Adrenal gland (tissue), 12 donors: ENCODE results near the gene CMIP. TPM values are rescaled to one million over a fixed set of nuclear protein-coding genes. Genes with fewer than 3 reads are reported as not detected.

ENCODE experiments used
- DNase-seq, 7 donors: peaks; one replicate each; pipeline ENCODE4 v3.0.0-alpha.2; 2019 to 2020
- H3K27ac ChIP-seq, 5 donors: fragments of 200-600 bp; sonication (generic) in 4 of 5; 1 replicate in 3 of 5; 2 replicates in 2 of 5; pipeline versions ENCODE4 v1.5.1 to v1.8.0; 2016 to 2020; ENCODE audit warnings: mild to moderate bottlenecking in 1 of 5
- H3K27me3 ChIP-seq: fragments of 200-600 bp; 2 replicates; pipeline ENCODE4 v1.8.0; 2021
- H3K36me3 ChIP-seq, 2 donors: fragments of 200-600 bp; replicated peaks in 1 of 2; 1 replicate in 1 of 2; 2 replicates in 1 of 2; pipeline versions ENCODE4 v1.5.1 to v1.8.0; 2018 to 2022
- H3K4me1 ChIP-seq, 2 donors: fragments of 200-600 bp; replicated peaks in 1 of 2; 1 replicate in 1 of 2; 2 replicates in 1 of 2; pipeline versions ENCODE4 v1.5.1 to v1.8.0; 2018 to 2021
- H3K4me3 ChIP-seq, 4 donors: fragments of 200-600 bp; sonication (generic) in 3 of 4; one replicate each; pipeline ENCODE4 v1.5.1; 2016 to 2018
- H3K9me3 ChIP-seq, 3 donors: fragments of 200-600 bp; sonication (generic) in 1 of 3; replicated peaks in 1 of 3; 1 replicate in 2 of 3; 2 replicates in 1 of 3; pipeline versions ENCODE4 v1.5.1 to v1.8.0; 2016 to 2021
- POLR2A ChIP-seq, 2 donors: fragments of 450-650 bp; IDR thresholded peaks; one replicate each; pipeline ENCODE4 v1.6.1; 2017; ENCODE audit warnings: antibody characterized with exemption in 2 of 2, mild to moderate bottlenecking in 2 of 2, moderate library complexity in 1 of 2
- WGBS, 4 donors: extraction: QIAGEN DNeasy Blood & Tissue Kit in 2 of 4; methylation state at CpG; one replicate each; pipeline versions ENCODE4 v1.1.5 to v1.1.7; 2013 to 2017; 5-methylcytosine and 5-hydroxymethylcytosine counted together
- intact Hi-C, 2 donors: fragments of 100-400 bp; cut with DNase I; formaldehyde crosslinking; loops; one replicate each; pipeline versions ENCODE4 v1.14.1 to v1.15.0; 2022 to 2023
- polyA plus RNA-seq, 3 donors: library from polyadenylated mRNA; stranded (reverse); fragments of 200-250 nt in 2 of 3; fragments of 350-450 nt in 1 of 3; fragmentation: Illumina TruSeq in 1 of 3; extraction: RNeasy Lipid Tissue Mini Kit (QIAGEN cat#74804) in 1 of 3; gene quantifications; one replicate each; pipeline ENCODE4 v1.2.3, GENCODE V29; 2013 to 2014
- total RNA-seq, 9 donors: library from RNA; depleted of rRNA in 4 of 9; stranded (reverse); fragments of >200 nt in 4 of 9; fragments of 120-200 nt in 1 of 9; fragmentation: NEBNext Ultra II Directional in 1 of 9; extraction: Animal tissue kit (Norgen Biotek cat#: 25700) in 1 of 9; gene quantifications; one replicate each; pipeline versions ENCODE4 v1.1.0 to v1.2.4, GENCODE V29; 2013 to 2023
- TF ChIP-seq, protein P1 (sequence below), 6 experiments: fragments of 450-650 bp in 4 of 6; fragments of 200-600 bp in 2 of 6; sonication (generic) in 1 of 6; IDR thresholded peaks; 1 replicate in 5 of 6; 2 replicates in 1 of 6; pipeline versions ENCODE4 v1.5.1 to v1.8.0; 2016 to 2021; ENCODE audit warnings: antibody characterized with exemption in 6 of 6, mild to moderate bottlenecking in 2 of 6, moderate library complexity in 1 of 6
- donor health status: healthy with polysubstance abuse.
- donor health status: Bipolar disorder and iron deficiency.
- donor health status: DM: yes; HTN: yes; CAD: no.
- donor health status: DM: no; HTN: no; CAD: no.
- donor health status: DM: no; HTN: no; CAD: no.
- donor health status: DM: yes; HTN: yes; CAD: no.

The CMIP gene
- total and polyA plus RNA-seq, 12 donors, result 8.1 to 87.9 (median 42.5) TPM

DNA sequence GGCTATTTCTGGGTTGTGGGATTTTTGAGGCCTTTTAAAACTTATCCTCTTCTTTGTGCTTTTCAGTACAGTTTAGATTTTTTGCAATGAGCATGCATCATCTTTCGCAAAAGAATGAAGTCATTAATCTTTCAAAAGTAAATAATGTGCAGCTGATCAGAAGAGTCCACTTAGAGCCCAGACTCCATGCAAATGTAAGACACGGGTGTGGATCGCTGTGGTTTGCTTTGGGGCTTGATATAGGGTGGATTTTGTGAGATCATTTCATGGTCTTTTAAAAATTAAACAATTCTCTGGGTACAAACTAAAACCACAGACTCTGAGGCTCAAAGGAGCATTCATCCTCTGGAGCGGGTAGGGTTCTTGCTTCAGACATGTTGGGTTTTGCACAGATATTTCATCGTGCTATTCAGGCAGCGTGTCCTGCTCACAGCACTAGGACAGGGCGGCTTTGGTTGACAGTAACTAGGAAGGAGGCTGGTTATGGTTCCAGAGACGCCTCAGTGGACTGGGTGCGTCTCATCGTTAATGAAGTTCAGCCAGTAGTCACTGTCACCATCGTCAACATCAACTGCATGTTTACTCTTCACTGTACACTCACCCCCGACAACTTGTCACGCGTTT lies 205.1 kb downstream of the CMIP start:
- peaks cover 6 to 32% of the 10 kb centered on the region in 2 donors for H3K4me1 ChIP-seq

GRCh38 chr16:81650281-81650680 lies 205.7 kb downstream of the CMIP start:
- TF ChIP-seq, protein P1, sequence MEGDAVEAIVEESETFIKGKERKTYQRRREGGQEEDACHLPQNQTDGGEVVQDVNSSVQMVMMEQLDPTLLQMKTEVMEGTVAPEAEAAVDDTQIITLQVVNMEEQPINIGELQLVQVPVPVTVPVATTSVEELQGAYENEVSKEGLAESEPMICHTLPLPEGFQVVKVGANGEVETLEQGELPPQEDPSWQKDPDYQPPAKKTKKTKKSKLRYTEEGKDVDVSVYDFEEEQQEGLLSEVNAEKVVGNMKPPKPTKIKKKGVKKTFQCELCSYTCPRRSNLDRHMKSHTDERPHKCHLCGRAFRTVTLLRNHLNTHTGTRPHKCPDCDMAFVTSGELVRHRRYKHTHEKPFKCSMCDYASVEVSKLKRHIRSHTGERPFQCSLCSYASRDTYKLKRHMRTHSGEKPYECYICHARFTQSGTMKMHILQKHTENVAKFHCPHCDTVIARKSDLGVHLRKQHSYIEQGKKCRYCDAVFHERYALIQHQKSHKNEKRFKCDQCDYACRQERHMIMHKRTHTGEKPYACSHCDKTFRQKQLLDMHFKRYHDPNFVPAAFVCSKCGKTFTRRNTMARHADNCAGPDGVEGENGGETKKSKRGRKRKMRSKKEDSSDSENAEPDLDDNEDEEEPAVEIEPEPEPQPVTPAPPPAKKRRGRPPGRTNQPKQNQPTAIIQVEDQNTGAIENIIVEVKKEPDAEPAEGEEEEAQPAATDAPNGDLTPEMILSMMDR (IDR thresholded peaks at IDR 0.05), result no peak
- TF ChIP-seq POLR2A (IDR thresholded peaks at IDR 0.05), result no peak
- Histone ChIP-seq H3K27me3 (no peaks in the 10 kb centered on the region), H3K27ac (peak overlapping the region in 2 of 5 donors; percentile 72 to 85), H3K36me3 (peaks cover 0 to 7% of the 10 kb centered on the region in 2 donors), H3K4me1 (peaks cover 6 to 33% of the 10 kb centered on the region in 2 donors), H3K9me3 (no peaks in the 10 kb centered on the region), H3K4me3 (no peak overlapping the region)
- intact Hi-C loops, result no loop called here
- DNase-seq, result no peak
- WGBS, 4 donors, result 92 to 96% (median 94%) methylated on average over 8 of the region's 8 CpGs

More for the DNA sequence above, 205.1 kb downstream of the CMIP start:
- H3K27ac ChIP-seq, result peak overlapping the region in 1 of 5 donors; percentile 12
- TF ChIP-seq POLR2A (IDR thresholded peaks at IDR 0.05), result no peak
- TF ChIP-seq, protein P1 (IDR thresholded peaks at IDR 0.05), result no peak
- no peaks in the 10 kb centered on the region for H3K9me3 ChIP-seq
- 91 to 93% (median 91%) methylated on average over 14 of the region's 14 CpGs for WGBS, 4 donors
- intact Hi-C loops, result no loop called here
- peaks cover 0 to 7% of the 10 kb centered on the region in 2 donors for H3K36me3 ChIP-seq
- no peak for DNase-seq
- no peak overlapping the region for H3K4me3 ChIP-seq
- no peaks in the 10 kb centered on the region for H3K27me3 ChIP-seq

- TF ChIP-seq POLR2A (IDR thresholded peaks at IDR 0.05), result no peak
- TF ChIP-seq, protein P1 (IDR thresholded peaks at IDR 0.05), result no peak
- Histone ChIP-seq H3K4me1 (peaks cover 6 to 33% of the 10 kb centered on the region in 2 donors), H3K9me3 (no peaks in the 10 kb centered on the region), H3K36me3 (peaks cover 0 to 7% of the 10 kb centered on the region in 2 donors), H3K4me3 (no peak overlapping the region), H3K27ac (peak overlapping the region in 3 of 5 donors; percentile 29 to 85 (median 72)), H3K27me3 (no peaks in the 10 kb centered on the region)
- WGBS, 4 donors, result 73 to 90% (median 81%) methylated on average over 15 to 16 of the region's 16 CpGs
- intact Hi-C loops, result no loop called here
- peak in 6 of 7 donors; percentile 45 to 85 (median 56) for DNase-seq
These were observed 206.5 kb downstream of the CMIP start for GRCh38 chr16:81650982-81651562.

DNA sequence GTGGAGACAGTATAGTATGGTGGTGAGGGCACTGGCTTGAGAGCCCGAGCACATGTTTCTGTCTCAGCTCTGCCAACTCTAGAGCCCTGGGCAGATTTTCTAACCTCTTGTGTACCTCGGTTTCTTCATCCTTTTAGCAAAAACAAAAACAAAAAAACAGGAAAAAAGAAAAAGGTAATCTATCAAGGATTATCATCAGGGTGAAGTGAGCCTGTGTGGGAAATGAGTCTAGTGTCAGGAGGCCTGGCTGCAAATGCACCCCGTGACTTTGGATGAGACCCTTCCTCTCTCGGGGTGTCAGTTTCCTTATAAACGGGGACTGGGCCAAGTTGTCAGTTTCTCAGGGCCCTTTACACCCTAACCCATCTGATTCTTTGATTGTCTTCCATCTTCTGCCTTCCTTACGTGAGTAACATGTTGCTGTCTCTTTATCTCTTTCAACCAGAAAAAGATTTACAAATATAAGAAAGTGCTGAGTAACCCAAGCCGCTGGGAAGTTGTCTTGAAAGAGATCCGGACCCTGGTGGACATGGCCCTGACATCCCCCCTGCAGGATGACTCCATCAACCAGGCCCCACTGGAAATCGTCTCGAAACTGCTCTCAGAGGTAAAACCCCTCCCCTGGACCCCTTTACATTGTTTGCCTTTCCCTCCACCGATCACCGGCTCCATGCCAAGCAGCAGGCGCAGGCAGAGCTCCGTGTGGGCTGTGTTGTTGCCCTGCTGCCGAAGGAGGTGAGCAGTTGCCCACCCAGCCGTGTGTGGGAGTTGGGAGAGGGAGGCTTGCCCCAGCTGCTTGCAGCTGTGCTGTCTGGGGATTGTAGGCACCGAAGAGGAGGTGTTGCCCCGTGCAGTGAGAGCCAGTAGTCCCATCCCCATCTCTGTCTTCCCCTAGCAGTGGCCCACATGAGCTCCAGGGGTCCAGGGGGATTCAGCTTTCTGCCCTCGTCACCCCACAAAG lies 207.4 kb downstream of the CMIP start:
- no peak for DNase-seq
- Histone ChIP-seq H3K27ac (peak overlapping the region in 3 of 5 donors; percentile 29 to 85 (median 72)), H3K4me3 (peak overlapping the region in 1 of 4 donors; percentile 14), H3K36me3 (peaks cover 0 to 7% of the 10 kb centered on the region in 2 donors), H3K27me3 (no peaks in the 10 kb centered on the region), H3K9me3 (no peaks in the 10 kb centered on the region), H3K4me1 (peaks cover 6 to 33% of the 10 kb centered on the region in 2 donors)
- intact Hi-C loops, result no loop called here
- WGBS, 4 donors, result 75 to 83% (median 80%) methylated on average over 17 to 19 of the region's 19 CpGs
- TF ChIP-seq POLR2A (IDR thresholded peaks at IDR 0.05), result no peak
- TF ChIP-seq, protein P1 (IDR thresholded peaks at IDR 0.05), result no peak
